ENCODE data around the gene PDGFRA.

The PDGFRA gene

GRCh38 chr4:54265366-54265765 is 36.3 kb downstream of the PDGFRA start:
- DNase-seq: no peak

DNA sequence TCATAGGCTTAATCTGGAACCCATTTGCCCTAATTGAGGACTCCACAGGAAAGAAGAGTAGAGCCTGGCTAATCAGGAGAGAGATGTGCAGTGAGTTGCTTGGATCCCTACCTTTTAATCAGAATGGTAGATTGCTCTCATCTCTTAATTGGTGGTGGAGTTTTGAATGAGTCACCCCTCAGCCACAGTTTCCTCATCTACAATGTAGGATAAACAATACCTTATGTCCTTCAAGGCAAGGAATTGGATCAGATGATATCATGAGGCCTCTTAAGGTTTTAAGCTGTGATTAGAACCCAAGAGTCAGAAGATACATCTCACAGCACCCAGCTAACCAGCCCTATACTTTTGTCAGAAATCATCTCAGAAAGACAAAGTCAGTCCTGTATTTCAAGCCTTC is 39.1 kb downstream of the PDGFRA start:
- DNase-seq: no peak

DNA sequence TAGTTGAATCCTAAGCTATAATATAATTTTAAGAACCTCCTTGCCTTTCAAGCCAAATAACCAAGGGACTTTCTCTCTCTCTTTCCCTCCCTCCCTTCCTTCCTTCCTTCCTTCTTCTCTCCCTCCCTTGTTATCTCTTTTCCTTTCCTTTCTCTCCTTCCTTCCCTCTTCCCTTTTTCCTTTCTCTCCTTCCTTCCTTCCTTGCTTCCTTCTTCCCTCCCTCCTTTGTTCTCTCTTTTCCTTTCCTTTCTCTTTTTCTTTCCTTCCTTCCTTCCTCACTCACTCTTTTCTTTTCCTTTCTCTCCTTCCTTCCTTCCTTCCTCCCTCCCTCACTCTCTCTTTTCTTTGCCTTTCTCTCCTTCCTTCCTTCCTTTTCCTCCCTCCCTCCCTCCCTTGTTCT is 42.4 kb downstream of the PDGFRA start:
- DNase-seq: no peak

GRCh38 chr4:54272051-54272450 is 43.0 kb downstream of the PDGFRA start:
- no peak for DNase-seq

DNA sequence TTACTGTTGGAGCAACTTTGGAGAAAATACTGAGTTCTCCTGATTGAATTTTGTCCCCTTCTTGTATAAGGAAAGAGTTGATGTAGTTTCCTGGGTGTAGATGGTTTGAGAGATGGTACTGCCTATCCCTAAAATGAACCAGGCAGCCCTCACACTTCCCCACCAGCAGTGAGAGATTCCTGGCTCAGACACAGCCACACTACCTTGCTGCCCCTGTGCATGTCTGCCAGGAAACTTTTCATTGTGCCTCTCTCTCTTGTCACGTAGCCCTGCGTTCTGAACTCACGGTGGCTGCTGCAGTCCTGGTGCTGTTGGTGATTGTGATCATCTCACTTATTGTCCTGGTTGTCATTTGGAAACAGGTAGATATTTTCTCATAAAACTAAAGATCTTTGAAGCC is 45.2 kb downstream of the PDGFRA start:
- DNase-seq: no peak

DNA sequence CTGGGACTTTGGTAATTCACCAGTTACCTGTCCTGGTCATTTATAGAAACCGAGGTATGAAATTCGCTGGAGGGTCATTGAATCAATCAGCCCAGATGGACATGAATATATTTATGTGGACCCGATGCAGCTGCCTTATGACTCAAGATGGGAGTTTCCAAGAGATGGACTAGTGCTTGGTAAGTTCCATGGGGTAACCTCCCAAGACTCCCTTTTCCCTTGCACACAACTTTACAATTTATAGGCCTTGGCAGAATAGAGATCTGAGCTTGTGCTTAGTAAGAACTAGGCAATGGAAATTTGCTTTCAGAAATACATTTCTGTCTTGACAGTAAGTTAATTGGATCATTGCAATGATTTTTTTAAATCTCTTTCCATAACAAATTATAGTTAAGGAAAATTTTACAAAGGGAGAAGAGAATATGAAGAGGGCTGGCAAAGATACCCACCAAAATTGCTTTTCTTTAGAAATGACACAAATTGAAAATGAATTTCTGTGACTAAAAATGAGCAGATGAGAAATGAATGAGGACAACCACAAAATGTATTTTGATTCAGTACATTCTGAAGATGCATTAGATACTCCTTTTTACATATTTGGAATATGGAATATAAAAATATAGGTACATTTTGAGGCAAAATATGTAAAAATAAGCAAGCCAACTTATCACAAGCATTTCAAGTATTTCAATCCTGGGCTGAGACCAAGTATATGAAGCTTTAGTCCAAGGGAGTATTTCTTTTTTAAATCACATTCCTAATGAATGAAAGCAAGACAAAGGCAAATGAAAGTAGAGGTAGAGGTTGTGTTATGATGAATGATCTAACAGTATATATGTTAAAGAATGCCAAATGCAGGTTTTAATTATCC is 45.9 kb downstream of the PDGFRA start:
- DNase-seq: no peak

GRCh38 chr4:54276641-54277430 is 47.7 kb downstream of the PDGFRA start:
- DNase-seq: no peak

- DNase-seq: no peak
Observed at GRCh38 chr4:54277691-54278090, 48.6 kb downstream of the PDGFRA start.

- no peak for DNase-seq
Observed at GRCh38 chr4:54278216-54278615, 49.1 kb downstream of the PDGFRA start.

- no peak for DNase-seq
Observed at GRCh38 chr4:54281054-54281766, 52.1 kb downstream of the PDGFRA start.

- no peak for DNase-seq
Observed at GRCh38 chr4:54282837-54283236, 53.7 kb downstream of the PDGFRA start.

DNA sequence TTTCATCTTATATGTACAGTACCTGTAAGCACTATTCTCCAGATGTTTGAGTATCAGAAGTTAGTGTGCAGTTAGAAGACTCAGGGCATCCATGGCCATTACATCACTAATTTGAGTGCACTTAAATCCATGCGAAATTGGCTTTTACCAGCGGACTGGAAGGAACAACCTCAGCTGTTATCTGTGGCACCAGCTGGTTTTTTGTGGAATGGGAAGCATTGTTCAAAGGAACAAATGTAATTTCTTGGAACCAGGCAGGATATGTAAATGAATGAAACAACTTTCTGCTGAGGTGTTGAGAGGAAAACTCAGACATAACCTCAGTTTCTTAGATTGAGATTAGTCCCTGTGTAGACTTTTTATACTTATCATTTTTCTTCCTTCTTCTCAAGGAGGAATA is 60.2 kb downstream of the PDGFRA start:
- DNase-seq: no peak

GRCh38 chr4:54290980-54291379 is 61.9 kb downstream of the PDGFRA start:
- DNase-seq: no peak

DNA sequence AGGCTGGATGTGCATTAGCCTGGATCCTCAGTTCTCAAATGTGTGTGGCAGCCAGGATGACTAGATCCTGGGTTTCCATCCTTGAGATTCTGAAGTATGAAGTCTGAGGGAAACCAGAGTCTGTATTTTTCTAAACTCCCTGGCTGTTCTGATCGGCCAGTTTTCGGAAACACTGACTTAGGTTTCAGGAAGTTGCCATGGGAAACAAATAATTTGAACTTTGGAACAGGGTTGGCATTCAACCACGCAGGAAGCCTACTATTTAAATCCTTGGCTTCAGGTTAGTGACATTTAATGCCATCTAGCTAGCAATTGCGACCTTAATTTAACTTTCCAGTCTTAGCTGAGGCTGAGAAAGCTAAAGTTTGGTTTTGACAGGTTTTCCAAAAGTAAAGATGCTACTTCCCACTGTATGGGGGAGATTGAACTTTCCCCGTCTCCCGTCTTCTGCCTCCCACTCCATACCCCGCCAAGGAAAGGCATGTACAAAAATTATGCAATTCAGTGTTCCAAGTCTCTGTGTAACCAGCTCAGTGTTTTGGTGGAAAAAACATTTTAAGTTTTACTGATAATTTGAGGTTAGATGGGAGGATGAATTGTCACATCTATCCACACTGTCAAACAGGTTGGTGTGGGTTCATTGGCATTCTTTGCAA is 67.6 kb downstream of the PDGFRA start:
- DNase-seq: no peak

- DNase-seq: no peak
Observed at GRCh38 chr4:54308110-54308509, 79.0 kb downstream of the PDGFRA start.

- DNase-seq: no peak
Observed at GRCh38 chr4:54315561-54316538, 86.8 kb downstream of the PDGFRA start.

DNA sequence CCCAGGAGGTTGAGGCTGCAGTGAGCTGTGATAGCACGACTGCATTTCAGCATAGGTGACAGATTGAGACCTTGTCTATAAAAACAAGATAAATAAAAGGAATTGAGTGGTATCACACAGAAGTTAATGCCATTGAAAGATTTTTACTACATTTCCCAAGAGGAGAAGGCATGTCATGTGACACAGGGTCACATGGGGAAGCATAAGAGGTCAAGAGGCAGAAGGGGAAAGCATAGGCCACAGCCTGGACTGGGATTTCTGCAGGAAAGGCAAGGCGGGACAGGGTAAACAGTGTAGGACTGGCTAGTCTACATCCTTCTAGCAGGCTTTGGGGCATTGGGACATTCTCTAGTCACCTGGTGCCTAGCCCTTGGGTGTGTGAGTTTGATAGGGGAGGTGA is 88.6 kb downstream of the PDGFRA start:
- DNase-seq: no peak

GRCh38 chr4:54318904-54319303 is 89.8 kb downstream of the PDGFRA start:
- DNase-seq: no peak

DNA sequence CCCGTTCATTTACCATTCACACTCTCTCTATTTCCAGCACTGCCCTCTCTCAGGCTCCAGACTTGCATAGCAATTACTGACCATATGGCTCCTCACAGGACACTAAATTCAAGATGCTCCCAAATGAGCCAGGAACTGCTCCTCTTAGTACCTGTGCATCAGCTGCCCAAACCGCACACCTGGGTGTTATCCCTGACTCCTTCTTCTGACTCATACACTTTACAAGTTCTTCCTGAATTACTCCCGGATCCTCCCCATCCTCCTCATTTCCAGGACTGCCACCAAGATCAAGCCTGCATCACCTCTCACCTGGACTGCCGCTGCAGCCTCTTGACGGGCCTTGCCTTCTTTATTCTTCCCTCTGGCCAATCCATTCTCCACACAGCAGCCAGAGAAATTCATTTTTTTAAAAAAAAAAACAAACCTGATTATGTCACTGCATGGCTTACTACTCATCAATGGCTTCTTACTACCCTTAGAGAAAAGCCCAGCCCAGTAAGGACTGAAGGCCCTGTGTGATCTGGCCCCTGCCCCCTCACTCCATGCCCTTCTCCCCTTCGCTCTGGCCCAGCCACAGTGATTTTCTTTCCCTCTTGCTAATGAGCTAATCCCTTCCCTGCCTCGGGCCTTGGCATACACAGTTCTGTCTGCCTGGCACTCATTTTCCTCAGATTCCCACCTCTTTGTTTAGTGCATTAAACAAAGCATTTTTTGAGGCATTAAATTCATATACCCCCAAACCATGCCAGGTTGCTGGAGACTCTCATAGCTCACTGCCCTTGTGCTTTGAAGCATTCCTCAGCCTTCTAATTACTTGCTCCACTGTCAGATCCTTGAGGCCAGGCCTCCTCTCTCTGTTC is 92.0 kb downstream of the PDGFRA start:
- DNase-seq: no peak

DNA sequence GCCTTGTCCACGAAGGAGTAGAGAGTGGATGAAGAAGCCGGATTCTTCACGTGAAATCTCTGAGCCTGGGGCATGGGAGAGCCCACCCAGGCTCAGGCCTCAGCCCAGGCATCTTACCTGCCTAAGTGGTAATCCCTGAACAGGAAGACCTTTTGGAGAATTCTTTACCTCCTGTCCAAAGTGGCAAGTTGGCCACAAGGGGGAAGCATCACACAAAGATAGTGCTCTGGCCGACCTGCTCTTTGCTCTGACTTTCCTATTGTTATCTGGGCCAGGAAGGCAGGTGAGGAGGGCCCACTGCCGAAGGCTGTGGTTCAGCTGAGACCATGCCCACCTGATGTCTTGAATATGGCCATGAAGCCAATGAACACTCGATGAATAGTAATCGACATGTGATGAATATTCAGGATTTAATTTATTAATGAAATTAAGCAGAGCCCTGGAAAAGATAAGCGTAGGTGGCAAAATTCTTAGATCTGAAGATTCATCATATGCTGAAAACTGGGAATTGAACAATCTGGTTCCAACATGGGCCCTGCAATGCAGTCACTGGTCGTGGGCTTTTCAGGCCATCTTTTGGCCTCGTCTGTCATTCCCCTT is 93.8 kb downstream of the PDGFRA start:
- DNase-seq: peak; percentile 64 to 79

Measured in NCI-H187 (cell line).